Dendritic cell treated with granulocyte-macrophage colony-stimulating factor and Interleukin-4, amounts not matched to agents 40 ng/mL and 50 ng/mL, for 4 days (primary cell): ENCODE results near the gene CAPN14.

Source experiments
- H3K27ac Mint-ChIP-seq: one replicate; pipeline ENCODE4 v1.8.0; 2022; ENCODE audit warnings: mild to moderate bottlenecking, mixed read lengths
- H3K27me3 Mint-ChIP-seq: one replicate; pipeline ENCODE4 v1.8.0; 2022; ENCODE audit warnings: mild to moderate bottlenecking, mixed read lengths
- H3K36me3 Mint-ChIP-seq: one replicate; pipeline ENCODE4 v1.8.0; 2022; ENCODE audit warnings: low read depth, mixed read lengths
- H3K4me1 Mint-ChIP-seq: one replicate; pipeline ENCODE4 v1.8.0; 2022; ENCODE audit warnings: low read depth, mixed read lengths
- H3K4me3 Mint-ChIP-seq: one replicate; pipeline ENCODE4 v1.8.0; 2022; ENCODE audit warnings: mild to moderate bottlenecking, moderate library complexity, mixed read lengths
- H3K9me3 Mint-ChIP-seq: one replicate; pipeline ENCODE4 v1.8.0; 2022; ENCODE audit warnings: mixed read lengths
- intact Hi-C: fragments of 100-400 bp; cut with micrococcal nuclease; formaldehyde crosslinking; loops from one replicate; pipeline ENCODE4 v1.15.0; 2022

CAPN14 gene

GRCh38 chr2:31217465-31218200 is at the start of gene CAPN14:
Gene CAPN14 (minus strand): TSS chr2:31217515. CDS start chr2:31205447, 12,068 bp downstream.
- no peak within 1 kb of the TSS for H3K27ac Mint-ChIP-seq
- no peaks in the 10 kb centered on the region for H3K36me3 Mint-ChIP-seq
- intact Hi-C loops: no loop called here
- no peaks in the 10 kb centered on the region for H3K27me3 Mint-ChIP-seq
- peaks cover 42% of the 10 kb centered on the region for H3K4me1 Mint-ChIP-seq
- no peak within 1 kb of the TSS for H3K4me3 Mint-ChIP-seq
- no peaks in the 10 kb centered on the region for H3K9me3 Mint-ChIP-seq

GRCh38 chr2:31266804-31267203 is 49.5 kb upstream of the CAPN14 start:
- intact Hi-C loops: no loop called here
- Mint-ChIP-seq H3K4me3 (no peak overlapping the region), H3K9me3 (no peaks in the 10 kb centered on the region), H3K4me1 (peaks cover 5% of the 10 kb centered on the region), H3K36me3 (no peaks in the 10 kb centered on the region), H3K27ac (no peak overlapping the region), H3K27me3 (no peaks in the 10 kb centered on the region)

GRCh38 chr2:31265234-31265633 is 47.9 kb upstream of the CAPN14 start:
- H3K27me3 Mint-ChIP-seq: no peaks in the 10 kb centered on the region
- H3K4me3 Mint-ChIP-seq: no peak overlapping the region
- H3K4me1 Mint-ChIP-seq: peaks cover 5% of the 10 kb centered on the region
- no peak overlapping the region for H3K27ac Mint-ChIP-seq
- intact Hi-C loops: no loop called here
- H3K36me3 Mint-ChIP-seq: no peaks in the 10 kb centered on the region
- no peaks in the 10 kb centered on the region for H3K9me3 Mint-ChIP-seq

- Mint-ChIP-seq H3K27ac (no peak overlapping the region), H3K4me3 (no peak overlapping the region), H3K9me3 (no peaks in the 10 kb centered on the region), H3K27me3 (no peaks in the 10 kb centered on the region), H3K36me3 (no peaks in the 10 kb centered on the region), H3K4me1 (peaks cover 2% of the 10 kb centered on the region)
- intact Hi-C loops: no loop called here
Observed at GRCh38 chr2:31263636-31264190, 46.4 kb upstream of the CAPN14 start.

GRCh38 chr2:31260870-31261269 is 43.6 kb upstream of the CAPN14 start:
- Mint-ChIP-seq H3K27me3 (no peaks in the 10 kb centered on the region), H3K9me3 (no peaks in the 10 kb centered on the region), H3K4me1 (no peaks in the 10 kb centered on the region), H3K27ac (no peak overlapping the region), H3K4me3 (no peak overlapping the region), H3K36me3 (no peaks in the 10 kb centered on the region)
- intact Hi-C loops: no loop called here

- Mint-ChIP-seq H3K9me3 (no peaks in the 10 kb centered on the region), H3K4me3 (no peak overlapping the region), H3K27me3 (no peaks in the 10 kb centered on the region), H3K27ac (no peak overlapping the region), H3K4me1 (no peaks in the 10 kb centered on the region), H3K36me3 (no peaks in the 10 kb centered on the region)
- intact Hi-C loops: no loop called here
Observed at GRCh38 chr2:31259075-31259474, 41.8 kb upstream of the CAPN14 start.

- intact Hi-C loops: no loop called here
- H3K36me3 Mint-ChIP-seq: no peaks in the 10 kb centered on the region
- no peaks in the 10 kb centered on the region for H3K27me3 Mint-ChIP-seq
- no peak overlapping the region for H3K4me3 Mint-ChIP-seq
- no peak overlapping the region for H3K27ac Mint-ChIP-seq
- no peaks in the 10 kb centered on the region for H3K9me3 Mint-ChIP-seq
- H3K4me1 Mint-ChIP-seq: no peaks in the 10 kb centered on the region
Observed at GRCh38 chr2:31258351-31258750, 41.0 kb upstream of the CAPN14 start.

GRCh38 chr2:31256611-31257382 is 39.5 kb upstream of the CAPN14 start:
- no peaks in the 10 kb centered on the region for H3K4me1 Mint-ChIP-seq
- intact Hi-C loops: no loop called here
- H3K27me3 Mint-ChIP-seq: no peaks in the 10 kb centered on the region
- H3K36me3 Mint-ChIP-seq: no peaks in the 10 kb centered on the region
- no peak overlapping the region for H3K27ac Mint-ChIP-seq
- H3K9me3 Mint-ChIP-seq: no peaks in the 10 kb centered on the region
- no peak overlapping the region for H3K4me3 Mint-ChIP-seq

GRCh38 chr2:31255911-31256571 is 38.7 kb upstream of the CAPN14 start:
- Mint-ChIP-seq H3K9me3 (no peaks in the 10 kb centered on the region), H3K36me3 (no peaks in the 10 kb centered on the region), H3K4me3 (no peak overlapping the region), H3K4me1 (no peaks in the 10 kb centered on the region), H3K27ac (no peak overlapping the region), H3K27me3 (no peaks in the 10 kb centered on the region)
- intact Hi-C loops: no loop called here

GRCh38 chr2:31254237-31255203 is 37.2 kb upstream of the CAPN14 start:
- Mint-ChIP-seq H3K4me1 (no peaks in the 10 kb centered on the region), H3K27ac (no peak overlapping the region), H3K27me3 (no peaks in the 10 kb centered on the region), H3K9me3 (no peaks in the 10 kb centered on the region), H3K36me3 (no peaks in the 10 kb centered on the region), H3K4me3 (no peak overlapping the region)
- intact Hi-C loops: no loop called here

- no peaks in the 10 kb centered on the region for H3K9me3 Mint-ChIP-seq
- intact Hi-C loops: no loop called here
- H3K4me3 Mint-ChIP-seq: no peak overlapping the region
- no peaks in the 10 kb centered on the region for H3K36me3 Mint-ChIP-seq
- H3K27me3 Mint-ChIP-seq: no peaks in the 10 kb centered on the region
- H3K27ac Mint-ChIP-seq: no peak overlapping the region
- H3K4me1 Mint-ChIP-seq: no peaks in the 10 kb centered on the region
Observed at GRCh38 chr2:31253356-31254131, 36.2 kb upstream of the CAPN14 start.

GRCh38 chr2:31251851-31252250 is 34.5 kb upstream of the CAPN14 start:
- Mint-ChIP-seq H3K4me1 (no peaks in the 10 kb centered on the region), H3K27me3 (no peaks in the 10 kb centered on the region), H3K27ac (no peak overlapping the region), H3K9me3 (no peaks in the 10 kb centered on the region), H3K36me3 (no peaks in the 10 kb centered on the region), H3K4me3 (no peak overlapping the region)
- intact Hi-C loops: no loop called here

GRCh38 chr2:31251018-31251417 is 33.7 kb upstream of the CAPN14 start:
- Mint-ChIP-seq H3K27ac (no peak overlapping the region), H3K9me3 (no peaks in the 10 kb centered on the region), H3K36me3 (no peaks in the 10 kb centered on the region), H3K4me3 (no peak overlapping the region), H3K27me3 (no peaks in the 10 kb centered on the region), H3K4me1 (no peaks in the 10 kb centered on the region)
- intact Hi-C loops: no loop called here
